ENCODE measurements around the gene JMJD4.
A peak's percentile ranks its signal among the peaks of the same experiment; 100 is the strongest.
"Not testable (repeated sequence)": the region's sequence is repeated elsewhere in the genome, so short reads cannot be mapped to it uniquely, and the experiment has no call there.

Gene JMJD4

DNA sequence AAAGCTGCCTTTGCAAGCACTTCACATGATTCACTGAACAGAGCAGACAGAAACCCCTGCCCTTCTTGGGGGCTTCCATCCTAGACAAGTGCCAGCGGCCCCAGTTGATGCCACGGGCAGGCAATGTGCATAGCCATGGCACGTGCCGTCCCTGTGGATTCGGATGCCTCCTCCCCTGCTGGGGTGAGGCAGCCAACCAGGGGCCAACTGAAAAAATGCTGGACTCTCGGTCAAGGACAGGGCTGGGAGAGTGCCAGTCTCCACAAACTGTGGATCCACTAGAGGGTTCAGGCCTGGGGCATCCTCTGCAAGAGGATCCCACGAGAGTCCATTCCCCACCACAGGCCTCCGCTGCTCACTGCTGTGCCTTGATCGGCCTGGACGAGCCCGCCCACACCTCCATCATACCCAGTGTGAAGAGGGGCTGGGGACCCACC, 3.8 kb downstream of the JMJD4 start:
- no peak for DNase-seq

DNA sequence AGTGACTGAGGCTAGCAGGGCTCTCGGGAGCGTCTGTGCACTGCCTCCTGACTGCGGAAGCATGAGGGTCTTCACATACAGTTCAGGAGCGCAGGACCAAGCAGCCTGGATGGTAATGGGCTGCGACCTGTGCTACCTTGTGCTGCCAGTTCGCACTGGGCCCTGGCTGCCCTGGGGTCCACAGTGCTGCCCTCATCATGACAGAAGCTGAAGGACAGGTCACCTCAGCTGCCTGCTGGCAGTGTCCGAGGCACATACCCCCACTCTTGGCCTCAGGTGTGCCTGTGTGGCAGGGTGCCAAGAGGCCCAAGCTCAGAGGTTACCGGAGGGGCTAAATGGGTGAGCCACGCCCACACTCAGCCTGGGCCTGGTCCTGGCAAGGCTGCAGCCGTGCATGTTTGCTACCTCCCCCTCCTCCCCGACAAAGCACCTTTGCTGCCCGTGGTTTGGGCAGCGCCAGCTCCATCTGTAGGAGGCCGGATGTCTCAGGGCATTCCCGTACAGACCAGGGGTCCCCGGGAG, 4.4 kb downstream of the JMJD4 start:
- DNase-seq, result no peak

DNA sequence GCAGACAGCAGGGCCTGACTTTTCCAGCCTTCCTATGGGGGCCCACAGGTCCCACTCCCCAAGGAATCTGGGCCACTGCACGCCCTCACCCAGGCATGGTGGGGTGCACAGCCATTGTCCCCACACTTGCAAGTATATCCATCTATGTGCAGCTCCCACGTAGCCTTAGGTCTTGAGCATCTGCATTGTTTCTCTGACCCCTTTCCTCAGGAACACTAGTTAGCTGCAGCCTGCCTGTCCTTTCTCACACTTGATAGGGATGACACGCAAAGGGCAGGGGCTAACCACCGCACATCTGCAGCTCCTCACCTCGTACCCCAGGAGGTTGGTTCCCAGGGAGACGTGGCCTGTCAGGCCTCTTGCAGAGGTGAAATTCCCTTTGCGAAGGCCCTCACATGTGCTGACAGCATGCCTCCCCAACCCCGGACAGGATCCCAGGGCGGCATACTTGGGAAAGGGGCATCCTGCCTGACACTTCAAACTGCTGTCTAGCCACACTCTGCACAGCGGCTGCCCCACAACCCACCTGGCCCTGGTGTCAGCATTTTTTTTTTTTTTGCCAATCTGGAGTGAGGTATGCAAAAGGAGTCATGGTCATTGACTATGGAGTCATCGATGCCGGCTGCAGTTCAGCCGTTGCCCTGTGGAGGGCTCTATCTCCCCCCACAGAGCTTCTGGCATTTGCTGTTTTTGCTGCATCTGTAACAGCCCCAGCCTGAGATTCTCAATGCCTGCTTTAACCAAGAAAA, 5.0 kb downstream of the JMJD4 start:
- no peak for DNase-seq

DNA sequence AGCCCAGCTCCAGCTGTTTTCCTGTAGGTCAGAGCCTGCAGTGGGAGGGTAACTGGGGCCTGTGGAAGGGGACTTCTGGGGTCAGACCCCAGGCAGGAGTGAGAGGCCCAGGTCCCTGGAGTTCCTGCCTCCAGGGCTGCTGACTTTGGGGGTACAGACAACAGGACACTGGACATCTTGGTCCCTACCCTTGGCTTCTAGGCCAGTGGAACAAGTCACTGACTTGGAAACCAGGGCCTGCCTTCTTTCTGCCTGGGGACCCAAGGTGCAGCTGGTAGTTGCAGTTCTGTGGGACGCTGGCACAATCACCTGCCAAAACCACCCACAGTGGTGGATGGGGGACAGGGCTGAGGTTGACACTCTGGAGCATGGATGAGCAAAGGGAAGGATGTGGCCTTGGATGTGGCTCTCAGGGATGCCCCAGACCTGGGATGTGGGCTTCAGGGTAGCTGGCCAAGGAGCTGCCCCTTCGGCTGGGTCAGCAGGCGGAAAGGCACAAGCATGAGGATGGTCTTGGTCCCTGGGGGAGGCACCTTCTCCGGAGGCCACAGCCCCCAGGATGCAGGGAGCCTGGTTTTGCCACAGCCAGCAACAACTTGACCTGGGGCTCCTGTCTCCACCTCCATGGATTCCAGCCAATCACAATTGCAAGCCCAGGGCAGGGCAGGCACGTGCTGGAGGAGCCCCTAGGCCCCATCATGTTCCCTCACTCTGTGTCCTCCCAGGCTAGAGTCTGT, 5.8 kb downstream of the JMJD4 start:
- no peak for DNase-seq

DNA sequence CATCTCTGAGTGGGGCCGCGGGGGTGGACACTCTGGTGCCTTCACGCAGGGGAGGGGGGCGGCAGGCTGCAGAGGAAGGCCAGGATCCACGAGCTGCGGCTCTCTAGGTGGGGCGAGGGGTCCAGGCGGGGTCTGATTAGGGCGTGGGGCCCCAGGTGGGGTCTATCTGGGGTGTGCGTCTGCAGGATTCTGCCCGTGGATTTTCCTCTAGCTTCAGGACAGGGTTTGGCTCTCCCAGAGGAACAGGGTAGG, 6.3 kb downstream of the JMJD4 start:
- DNase-seq, result no peak

DNA sequence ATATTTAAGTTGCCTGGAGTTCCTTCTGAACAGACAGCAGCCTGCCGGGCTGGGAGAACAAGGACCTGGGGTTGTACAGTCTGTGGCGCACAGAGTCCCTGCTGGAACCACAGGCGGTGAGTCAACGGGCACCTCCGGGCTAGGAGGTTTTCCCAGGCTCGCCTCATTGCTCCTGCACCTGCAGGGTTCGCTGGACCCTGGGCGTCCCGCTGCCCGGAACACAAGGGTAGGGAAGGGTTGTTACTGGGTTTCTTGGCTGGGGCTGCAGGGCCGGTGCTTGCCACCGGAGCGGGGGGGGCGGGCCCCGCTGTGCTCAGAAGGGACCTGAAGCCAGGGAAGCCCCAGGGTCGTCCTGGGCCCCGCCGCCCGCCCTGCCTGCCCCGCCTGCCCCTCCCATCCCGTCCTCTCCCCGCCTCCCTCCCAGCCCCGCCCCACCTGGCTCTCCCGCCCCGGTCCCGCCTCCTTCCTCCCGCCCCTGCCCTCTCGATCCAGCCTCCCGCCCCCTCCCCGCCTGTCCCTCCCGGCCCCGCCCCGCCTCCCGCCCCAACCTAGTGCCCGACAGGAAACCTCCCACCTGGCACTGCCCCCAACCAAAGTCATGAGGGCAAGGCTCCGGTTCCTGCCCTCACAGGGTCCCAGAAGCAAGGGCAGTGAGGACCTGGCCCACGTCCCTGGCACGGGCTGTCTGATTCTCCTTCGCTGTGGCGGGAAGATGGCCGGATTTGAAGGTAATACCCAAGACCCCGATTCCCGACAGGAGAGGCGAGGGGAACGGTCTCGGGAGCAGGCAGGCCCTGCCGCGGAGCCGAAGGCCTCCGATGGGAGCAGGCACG, 6.8 kb downstream of the JMJD4 start:
- DNase-seq, result peak; percentile 68

- no peak for DNase-seq
These were observed 8.0 kb downstream of the JMJD4 start for GRCh38 chr1:227726924-227727599.

DNA sequence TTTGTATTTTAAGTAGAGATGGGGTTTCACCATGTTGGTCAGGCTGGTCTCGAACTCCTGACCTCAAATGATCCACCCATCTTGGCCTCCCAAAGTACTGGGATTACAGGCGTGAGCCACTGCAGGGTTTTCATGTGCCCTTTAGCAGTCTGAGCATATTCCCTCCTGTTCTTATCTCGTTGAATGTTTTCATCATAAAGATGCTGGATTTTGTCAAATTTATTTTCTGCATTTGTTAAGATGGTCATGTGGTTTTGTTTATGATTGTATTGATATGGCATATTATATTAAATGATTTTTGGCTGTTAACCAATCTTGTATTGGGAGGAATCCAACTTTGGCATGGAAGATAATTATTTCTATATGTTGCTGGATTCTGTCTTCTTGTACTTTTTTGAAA, 8.8 kb downstream of the JMJD4 start:
- DNase-seq, result no peak

DNA sequence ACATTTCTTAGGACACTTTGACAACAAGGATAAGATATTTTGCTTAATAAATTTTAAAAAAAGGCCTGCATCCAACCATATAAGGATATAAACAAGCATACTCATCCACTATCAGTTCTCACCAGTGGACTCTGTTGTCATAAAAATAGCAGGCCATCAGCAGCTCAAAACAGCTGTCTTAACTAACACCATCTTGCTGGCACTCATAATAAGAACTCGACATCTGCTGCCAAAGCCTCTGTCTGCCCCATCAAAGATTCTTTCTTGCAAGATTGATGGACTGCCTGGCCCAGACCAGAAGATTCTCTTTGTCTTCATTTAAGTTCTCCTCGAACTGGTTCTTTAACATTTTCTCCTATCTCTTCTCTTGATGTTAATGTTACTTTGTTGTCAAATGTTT, 10.1 kb downstream of the JMJD4 start:
- no peak for DNase-seq

GRCh38 chr1:227723474-227723873, 11.6 kb downstream of the JMJD4 start:
- no peak for DNase-seq

GRCh38 chr1:227718932-227719331, 16.2 kb downstream of the JMJD4 start:
- DNase-seq, result no peak

GRCh38 chr1:227712648-227713047, 22.5 kb downstream of the JMJD4 start:
- no peak for DNase-seq

- not testable (repeated sequence) for DNase-seq
These were observed 24.6 kb downstream of the JMJD4 start for GRCh38 chr1:227710474-227710873.

DNA sequence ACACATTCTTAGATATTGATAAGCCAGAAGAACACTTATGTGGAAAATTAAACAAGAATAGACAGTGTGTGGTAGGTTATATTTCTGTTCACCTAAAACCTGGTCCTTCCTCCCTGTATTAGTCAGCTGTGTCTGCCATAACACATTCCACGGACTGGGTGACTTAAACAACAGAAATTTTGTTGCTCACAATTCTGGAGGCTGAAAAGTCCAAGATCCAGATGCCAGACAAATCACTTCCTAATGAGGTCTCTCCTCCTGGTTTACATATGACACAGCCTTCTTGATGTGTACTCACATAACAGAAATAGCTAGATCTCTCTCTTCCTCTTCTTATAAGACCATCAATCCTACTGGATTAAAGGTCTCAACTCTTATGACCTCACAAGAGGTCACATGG, 25.7 kb downstream of the JMJD4 start:
- DNase-seq, result no peak

- DNase-seq, result no peak
These were observed 27.3 kb downstream of the JMJD4 start for GRCh38 chr1:227707846-227708245.

- not testable (repeated sequence) for DNase-seq
These were observed 33.5 kb downstream of the JMJD4 start for GRCh38 chr1:227701631-227702030.

DNA sequence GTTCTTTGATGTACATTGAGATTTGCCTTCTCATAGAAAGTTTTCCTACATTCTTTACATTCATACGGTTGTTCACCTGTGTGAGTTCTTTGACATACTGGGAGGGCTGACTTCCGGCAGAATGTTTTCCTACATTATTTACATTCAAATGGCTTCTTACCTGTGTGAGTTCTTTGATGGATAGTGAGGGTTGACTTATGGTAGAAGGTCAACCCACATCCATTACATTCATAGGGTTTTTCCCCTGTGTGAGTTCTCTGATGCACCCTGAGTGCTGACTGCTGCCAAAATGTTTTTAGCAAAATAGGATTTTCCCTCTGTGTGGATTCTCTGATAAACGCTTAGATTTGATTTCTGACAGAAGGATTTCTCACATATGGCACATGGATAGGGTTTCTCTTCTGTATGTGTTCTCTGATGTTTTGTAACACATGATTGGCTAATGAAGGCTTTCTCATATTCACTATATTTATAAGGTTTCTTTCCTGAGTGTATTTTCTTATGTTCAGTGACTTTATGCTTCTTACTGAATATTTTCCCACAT, 37.7 kb downstream of the JMJD4 start:
- no peak for DNase-seq

- no peak for DNase-seq
These were observed 49.3 kb downstream of the JMJD4 start for GRCh38 chr1:227685807-227686206.

Data from NCI-H2107 (cell line).